Rectal smooth muscle tissue (tissue), 1 donor: ENCODE data around the gene ARPC4.

Source experiments
- H3K27ac ChIP-seq: one replicate; pipeline ENCODE4 v1.7.0; 2013; ENCODE audit warnings: low read depth, low read length, inconsistent platforms
- H3K27me3 ChIP-seq: one replicate; pipeline ENCODE4 v1.7.0; 2013; ENCODE audit warnings: low read length; ENCODE audit not compliant: control insufficient read depth, insufficient read depth
- H3K36me3 ChIP-seq: one replicate; pipeline ENCODE4 v1.7.0; 2013; ENCODE audit warnings: low read length; ENCODE audit not compliant: control insufficient read depth, insufficient read depth
- H3K4me1 ChIP-seq: one replicate; pipeline ENCODE4 v1.7.0; 2013; ENCODE audit warnings: low read length; ENCODE audit not compliant: control insufficient read depth, insufficient read depth
- H3K4me3 ChIP-seq: one replicate; pipeline ENCODE4 v1.7.0; 2013; ENCODE audit warnings: low read length
- H3K9ac ChIP-seq: one replicate; pipeline ENCODE4 v1.7.0; 2013; ENCODE audit warnings: low read length

ARPC4 gene

GRCh38 chr3:9806688-9807589 is 14.1 kb downstream of the ARPC4 start:
- Histone ChIP-seq H3K36me3 (peaks cover 36% of the 10 kb centered on the region), H3K27me3 (no peaks in the 10 kb centered on the region), H3K9ac (no peak overlapping the region), H3K4me1 (no peaks in the 10 kb centered on the region), H3K27ac (no peak overlapping the region), H3K4me3 (no peak overlapping the region)

DNA sequence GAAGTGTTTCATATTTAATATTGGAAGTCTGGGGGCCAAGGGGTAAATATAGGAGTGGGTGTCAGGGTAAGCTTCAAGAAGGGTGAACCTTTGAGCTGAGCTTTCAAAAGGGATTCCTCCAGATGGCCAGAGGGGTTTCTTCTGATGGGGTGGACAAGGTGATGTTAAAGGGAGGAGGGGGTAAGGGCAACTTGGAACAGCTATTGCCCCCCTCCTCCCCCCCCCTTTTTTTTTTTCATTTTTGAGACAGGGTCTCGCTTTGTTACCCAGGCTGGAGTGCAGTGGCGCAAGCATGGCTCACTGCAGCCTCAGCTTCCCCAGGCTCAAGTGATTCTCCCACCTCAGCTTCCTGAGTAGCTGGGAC is 15.1 kb downstream of the ARPC4 start:
- H3K9ac ChIP-seq = no peak overlapping the region
- H3K27ac ChIP-seq = no peak overlapping the region
- no peaks in the 10 kb centered on the region for H3K4me1 ChIP-seq
- no peak overlapping the region for H3K4me3 ChIP-seq
- no peaks in the 10 kb centered on the region for H3K27me3 ChIP-seq
- peaks cover 36% of the 10 kb centered on the region for H3K36me3 ChIP-seq

- H3K9ac ChIP-seq = no peak overlapping the region
- H3K4me3 ChIP-seq = no peak overlapping the region
- no peaks in the 10 kb centered on the region for H3K4me1 ChIP-seq
- H3K27ac ChIP-seq = peak overlapping the region; percentile 90
- peaks cover 32% of the 10 kb centered on the region for H3K36me3 ChIP-seq
- H3K27me3 ChIP-seq = no peaks in the 10 kb centered on the region
These were observed 15.6 kb downstream of the ARPC4 start for GRCh38 chr3:9808345-9809037.

DNA sequence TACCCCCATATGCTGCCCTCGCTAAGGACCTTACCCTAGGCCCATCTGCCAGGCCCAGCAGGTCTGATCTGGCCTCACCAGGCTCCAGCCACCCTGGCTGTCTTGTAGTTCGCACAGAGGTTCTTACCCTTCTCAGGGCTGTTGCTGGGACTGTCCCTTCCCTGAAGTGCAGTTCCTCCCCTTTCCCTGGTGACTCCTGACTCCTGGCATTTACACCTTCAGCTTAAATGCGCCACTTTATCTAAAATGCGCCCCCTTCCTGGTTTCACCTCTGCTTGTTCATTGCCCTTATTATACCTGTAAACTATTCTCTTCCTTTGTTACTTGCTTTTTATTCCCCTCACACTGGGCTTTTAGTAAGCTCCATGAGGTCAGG is 16.3 kb downstream of the ARPC4 start:
- H3K36me3 ChIP-seq = peaks cover 24% of the 10 kb centered on the region
- H3K9ac ChIP-seq = peak overlapping the region; percentile 3
- H3K27ac ChIP-seq = peak overlapping the region; percentile 90
- no peaks in the 10 kb centered on the region for H3K27me3 ChIP-seq
- no peaks in the 10 kb centered on the region for H3K4me1 ChIP-seq
- peak overlapping the region; percentile 85 for H3K4me3 ChIP-seq

DNA sequence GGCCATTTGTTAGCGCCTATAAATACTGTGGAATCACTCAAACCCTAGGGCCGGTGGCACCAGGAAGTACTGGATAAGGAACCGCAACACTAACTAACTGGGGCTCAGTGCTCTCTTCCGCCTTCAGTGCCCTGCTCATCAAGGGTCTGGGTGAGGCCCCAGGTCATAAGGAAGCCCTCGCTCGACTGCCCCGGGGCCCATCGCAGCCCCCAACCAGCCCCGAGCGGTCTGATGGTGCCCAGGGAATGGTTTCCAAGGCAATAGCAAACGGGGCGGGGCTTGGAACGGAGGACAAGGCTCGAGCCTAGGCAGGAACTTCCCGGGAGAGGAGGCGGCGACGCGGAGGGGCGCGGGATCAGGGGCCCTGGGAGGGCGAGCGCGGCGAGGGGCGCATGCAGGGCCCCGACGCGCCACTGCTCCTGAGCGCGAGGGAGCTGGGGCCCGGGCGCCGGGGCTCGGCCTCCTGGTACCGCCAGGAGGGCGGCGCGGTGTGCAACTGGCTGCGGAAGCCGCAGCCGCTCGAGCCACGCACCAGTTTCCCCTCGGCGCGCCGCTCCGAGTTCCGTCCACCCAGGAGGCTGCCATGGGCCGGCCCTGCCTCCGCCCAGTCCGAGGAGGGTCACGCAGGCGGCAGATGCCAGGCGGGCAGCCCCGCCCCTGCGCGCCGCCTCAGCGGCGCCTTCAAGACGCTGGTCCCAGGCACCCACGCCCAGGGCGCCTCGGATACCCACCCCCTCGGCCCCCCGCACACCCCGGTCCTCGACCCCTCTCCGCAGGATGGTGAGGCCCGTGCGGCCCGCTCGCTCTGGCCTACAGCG is 16.9 kb downstream of the ARPC4 start, which contains the start of gene TTLL3:
Gene TTLL3, plus strand, starts transcription at position 648 of the 818 bp plus-strand sequence. CDS start 400 bp downstream, outside the sequence.
- Histone ChIP-seq H3K4me1 (no peaks in the 10 kb centered on the region), H3K27me3 (no peaks in the 10 kb centered on the region), H3K36me3 (peaks cover 20% of the 10 kb centered on the region), H3K9ac (peak within 1 kb of the TSS; percentile 71), H3K4me3 (peak within 1 kb of the TSS; percentile 85), H3K27ac (peak within 1 kb of the TSS; percentile 90)

DNA sequence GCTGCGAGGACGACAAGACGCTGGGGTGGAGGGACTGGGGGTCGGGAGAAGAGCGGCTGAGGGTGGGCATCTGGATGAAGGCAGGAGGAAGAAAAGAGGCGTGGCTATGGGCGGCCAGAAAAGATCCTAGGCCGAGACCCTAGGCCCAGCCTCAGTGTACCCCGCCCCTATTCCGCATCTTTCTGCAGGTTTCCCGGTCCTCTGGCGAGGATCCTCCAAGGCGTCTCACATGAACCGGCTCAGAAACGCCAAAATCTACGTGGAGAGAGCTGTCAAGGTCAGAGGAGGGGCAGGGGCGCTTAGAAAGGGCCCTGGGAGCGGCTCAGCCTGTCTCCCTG is 17.5 kb downstream of the ARPC4 start:
- Histone ChIP-seq H3K9ac (peak overlapping the region; percentile 71), H3K4me3 (peak overlapping the region; percentile 85), H3K36me3 (peaks cover 15% of the 10 kb centered on the region), H3K27me3 (no peaks in the 10 kb centered on the region), H3K27ac (peak overlapping the region; percentile 90), H3K4me1 (no peaks in the 10 kb centered on the region)

DNA sequence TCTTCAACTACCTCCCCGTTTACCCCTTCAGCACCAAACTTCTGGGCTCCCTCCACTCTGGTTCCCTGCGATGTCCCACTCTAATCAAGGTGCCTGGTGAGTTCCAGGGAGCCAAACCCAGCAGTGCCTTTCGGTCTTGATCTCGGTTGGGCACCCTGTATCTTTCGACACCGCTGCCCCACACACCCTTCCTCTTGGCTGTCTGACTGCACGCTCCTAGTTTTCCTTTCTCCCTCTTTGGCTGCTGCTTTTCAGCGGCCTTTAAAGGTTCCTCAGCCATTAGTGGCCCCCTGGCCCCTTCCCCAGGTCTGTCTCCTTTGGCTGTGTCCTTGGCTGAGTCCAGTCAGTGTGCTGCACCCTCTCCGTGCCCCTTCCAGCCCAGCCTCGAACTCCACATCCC is 18.0 kb downstream of the ARPC4 start:
- Histone ChIP-seq H3K4me3 (peak overlapping the region; percentile 85), H3K27ac (peak overlapping the region; percentile 90), H3K4me1 (no peaks in the 10 kb centered on the region), H3K36me3 (peaks cover 11% of the 10 kb centered on the region), H3K9ac (peak overlapping the region; percentile 71), H3K27me3 (no peaks in the 10 kb centered on the region)

DNA sequence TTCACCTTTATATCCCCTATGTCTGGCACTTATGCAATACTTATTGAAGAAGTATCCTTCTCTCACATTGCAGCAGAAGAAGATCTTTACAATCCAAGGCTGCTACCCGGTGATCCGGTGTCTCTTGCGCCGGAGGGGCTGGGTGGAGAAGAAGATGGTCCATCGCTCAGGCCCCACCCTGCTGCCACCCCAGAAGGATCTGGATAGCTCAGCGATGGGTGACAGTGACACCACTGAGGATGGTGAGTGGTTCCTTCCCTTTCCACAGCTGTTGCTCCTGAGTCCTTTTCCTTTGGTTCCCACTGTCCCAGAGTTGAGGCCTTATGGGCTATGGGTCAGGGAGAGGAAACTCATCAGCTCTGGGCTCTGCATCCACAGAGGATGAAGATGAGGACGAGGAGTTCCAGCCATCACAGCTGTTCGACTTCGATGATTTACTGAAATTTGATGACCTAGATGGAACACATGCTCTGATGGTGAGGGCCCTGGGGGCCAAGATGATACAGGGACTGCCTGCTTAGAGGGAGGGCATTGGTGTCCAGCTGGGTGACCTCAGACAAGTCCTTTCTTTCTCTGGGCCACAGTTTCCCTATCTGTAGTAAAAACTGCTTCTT is 20.1 kb downstream of the ARPC4 start:
- no peaks in the 10 kb centered on the region for H3K27me3 ChIP-seq
- no peak overlapping the region for H3K4me3 ChIP-seq
- no peak overlapping the region for H3K9ac ChIP-seq
- H3K36me3 ChIP-seq = no peaks in the 10 kb centered on the region
- H3K4me1 ChIP-seq = no peaks in the 10 kb centered on the region
- no peak overlapping the region for H3K27ac ChIP-seq

GRCh38 chr3:9815986-9816385 is 23.1 kb downstream of the ARPC4 start:
- peaks cover 4% of the 10 kb centered on the region for H3K36me3 ChIP-seq
- H3K27me3 ChIP-seq = no peaks in the 10 kb centered on the region
- no peak overlapping the region for H3K4me3 ChIP-seq
- H3K27ac ChIP-seq = no peak overlapping the region
- no peak overlapping the region for H3K9ac ChIP-seq
- H3K4me1 ChIP-seq = no peaks in the 10 kb centered on the region

GRCh38 chr3:9817436-9817835 is 24.6 kb downstream of the ARPC4 start:
- Histone ChIP-seq H3K27me3 (no peaks in the 10 kb centered on the region), H3K4me1 (no peaks in the 10 kb centered on the region), H3K36me3 (peaks cover 4% of the 10 kb centered on the region), H3K4me3 (no peak overlapping the region), H3K27ac (no peak overlapping the region), H3K9ac (no peak overlapping the region)

DNA sequence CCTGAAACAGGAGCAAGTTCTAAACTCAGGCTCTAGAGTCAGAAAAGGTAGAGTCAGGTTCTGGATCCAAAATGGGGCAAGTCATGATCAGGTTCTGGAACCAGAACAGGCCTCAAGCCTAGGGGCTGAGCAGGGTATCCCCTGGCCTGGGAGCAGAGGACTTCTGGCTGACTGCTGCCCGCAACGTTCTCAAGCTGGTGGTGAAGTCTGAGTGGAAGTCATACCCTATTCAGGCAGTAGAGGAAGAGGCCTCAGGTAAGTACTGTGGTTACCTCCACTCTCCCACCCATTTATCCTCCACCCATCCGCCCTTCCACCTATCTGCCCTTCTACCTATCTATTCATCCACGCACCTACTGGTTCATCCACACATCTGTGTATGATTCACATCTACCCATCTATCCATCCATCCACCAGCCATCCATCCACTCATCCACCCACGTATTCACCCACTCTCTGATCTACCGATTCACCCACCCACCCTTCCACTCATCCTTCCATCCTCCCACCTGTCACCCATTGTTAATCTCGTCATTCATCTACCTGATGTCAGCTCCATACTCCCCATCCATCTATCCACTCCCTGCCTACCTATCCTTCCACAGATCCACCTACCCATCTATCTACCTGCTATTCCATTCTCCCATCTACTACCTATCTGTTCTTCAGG is 25.9 kb downstream of the ARPC4 start:
- Histone ChIP-seq H3K27me3 (no peaks in the 10 kb centered on the region), H3K4me1 (no peaks in the 10 kb centered on the region), H3K9ac (no peak overlapping the region), H3K27ac (no peak overlapping the region), H3K36me3 (peaks cover 4% of the 10 kb centered on the region), H3K4me3 (no peak overlapping the region)
